Neutrophil (primary cell): ENCODE measurements around the gene CXorf66.
"Not testable (repeated sequence)": the region's sequence is repeated elsewhere in the genome, so short reads cannot be mapped to it uniquely, and the experiment has no call there.

Experiments
- H3K27ac ChIP-seq: fragments of 200-600 bp; sonication (generic); 2 replicates; pipeline ENCODE4 v1.5.1; 2016; ENCODE audit warnings: mild to moderate bottlenecking, moderate library complexity
- H3K27me3 ChIP-seq: fragments of 200-600 bp; sonication (generic); 2 replicates; pipeline ENCODE4 v1.6.0; 2016; ENCODE audit warnings: mild to moderate bottlenecking
- H3K36me3 ChIP-seq: fragments of 200-600 bp; sonication (generic); 2 replicates; pipeline ENCODE4 v1.5.1; 2017
- H3K4me1 ChIP-seq, 2 experiments: fragments of 200-600 bp in 1 of 2; sonication (generic) in 1 of 2; 1 replicate in 1 of 2; 2 replicates in 1 of 2; pipeline versions ENCODE4 v1.5.1 to v1.6.1; 2013 to 2016; ENCODE audit warnings: low read depth in 1 of 2, low read length in 1 of 2, mild to moderate bottlenecking in 1 of 2, moderate library complexity in 1 of 2; ENCODE audit not compliant: control insufficient read depth in 1 of 2, insufficient read depth in 1 of 2
- H3K4me3 ChIP-seq, 2 experiments: fragments of 200-600 bp in 1 of 2; sonication (generic) in 1 of 2; 1 replicate in 1 of 2; 2 replicates in 1 of 2; pipeline ENCODE4 v1.5.1; 2013 to 2016; ENCODE audit warnings: low read depth in 1 of 2, low read length in 1 of 2, mild to moderate bottlenecking in 1 of 2, moderate library complexity in 1 of 2
- H3K9me3 ChIP-seq: fragments of 200-600 bp; sonication (generic); 2 replicates; pipeline ENCODE4 v1.5.1; 2016
- CTCF ChIP-seq: fragments of 200-600 bp; sonication (generic); IDR thresholded peaks from 2 replicates; pipeline ENCODE4 v1.5.1; 2016; ENCODE audit warnings: antibody characterized with exemption

CXorf66 gene

GRCh38 chrX:139971394-139971749 is 6.1 kb upstream of the CXorf66 start:
- H3K27ac ChIP-seq, result no peak overlapping the region
- H3K4me3 ChIP-seq, result no peak overlapping the region
- H3K4me1 ChIP-seq, result no peaks in the 10 kb centered on the region
- peaks cover 21% of the 10 kb centered on the region for H3K27me3 ChIP-seq
- no peak for TF ChIP-seq CTCF
- no peaks in the 10 kb centered on the region for H3K9me3 ChIP-seq
- H3K36me3 ChIP-seq, result no peaks in the 10 kb centered on the region

- no peaks in the 10 kb centered on the region for H3K36me3 ChIP-seq
- H3K9me3 ChIP-seq, result no peaks in the 10 kb centered on the region
- peaks cover 21% of the 10 kb centered on the region for H3K27me3 ChIP-seq
- no peak overlapping the region for H3K4me3 ChIP-seq
- H3K27ac ChIP-seq, result no peak overlapping the region
- no peak for TF ChIP-seq CTCF
- no peaks in the 10 kb centered on the region for H3K4me1 ChIP-seq
Observed at GRCh38 chrX:139969286-139969685, 4.0 kb upstream of the CXorf66 start.

GRCh38 chrX:139967750-139968149 is 2.4 kb upstream of the CXorf66 start:
- no peak for TF ChIP-seq CTCF
- H3K4me1 ChIP-seq, result no peaks in the 10 kb centered on the region
- no peaks in the 10 kb centered on the region for H3K36me3 ChIP-seq
- no peak overlapping the region for H3K27ac ChIP-seq
- H3K27me3 ChIP-seq, result peaks cover 21% of the 10 kb centered on the region
- no peaks in the 10 kb centered on the region for H3K9me3 ChIP-seq
- H3K4me3 ChIP-seq, result no peak overlapping the region

DNA sequence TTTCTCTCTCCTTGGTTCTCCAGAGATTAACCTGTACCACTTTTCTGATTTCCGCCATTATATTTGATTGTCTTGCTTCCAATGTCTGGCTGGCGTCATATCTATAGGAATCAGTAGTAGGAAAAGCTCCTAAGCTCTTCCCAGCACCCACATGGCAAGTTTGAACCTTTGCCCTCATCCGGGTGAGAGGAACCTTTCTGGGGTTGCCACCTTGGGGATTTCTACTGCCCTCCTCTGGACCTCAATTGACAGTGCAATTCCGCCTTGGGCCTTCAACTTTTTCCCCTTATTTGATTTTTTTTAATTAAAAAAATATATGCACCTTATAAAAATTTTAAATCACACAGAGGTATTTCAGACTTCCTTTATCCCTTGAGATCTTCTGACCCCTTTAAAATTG is 2.0 kb upstream of the CXorf66 start:
- TF ChIP-seq CTCF, result no peak
- H3K4me1 ChIP-seq, result no peaks in the 10 kb centered on the region

DNA sequence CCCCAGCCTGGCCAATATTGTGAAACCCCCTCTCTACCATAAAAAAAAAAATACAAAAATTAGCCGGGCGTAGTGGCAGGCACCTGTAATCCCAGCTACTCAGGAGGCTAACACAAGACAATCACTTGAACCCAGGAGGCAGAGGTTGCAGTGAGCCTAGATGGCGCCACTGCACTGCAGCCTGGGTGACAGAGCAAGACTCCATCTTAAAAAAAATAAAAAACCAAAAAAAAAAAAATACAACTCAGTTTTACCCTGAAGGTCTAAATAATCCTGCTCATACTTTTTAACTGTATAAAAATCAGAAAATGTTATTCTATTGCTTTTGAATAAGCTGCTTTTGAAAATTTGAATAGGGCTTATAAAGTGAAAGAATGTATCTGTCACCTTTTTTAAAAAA is 838 bp upstream of the CXorf66 start:
- not testable (repeated sequence) for H3K27ac ChIP-seq, H3K4me3 ChIP-seq
- peaks cover 11% of the 10 kb centered on the region for H3K27me3 ChIP-seq

More for the DNA sequence above, 2.0 kb upstream of the CXorf66 start:
- H3K27me3 ChIP-seq, result peaks cover 20% of the 10 kb centered on the region
- H3K4me3 ChIP-seq, result no peak overlapping the region
- H3K27ac ChIP-seq, result no peak overlapping the region
- H3K36me3 ChIP-seq, result no peaks in the 10 kb centered on the region
- no peaks in the 10 kb centered on the region for H3K9me3 ChIP-seq

GRCh38 chrX:139961091-139961490 is 4.2 kb downstream of the CXorf66 start:
- not testable (repeated sequence) for H3K27me3 ChIP-seq, H3K9me3 ChIP-seq, H3K4me1 ChIP-seq, H3K36me3 ChIP-seq, H3K27ac ChIP-seq, H3K4me3 ChIP-seq

More for the DNA sequence above, 838 bp upstream of the CXorf66 start:
- not testable (repeated sequence) for H3K4me1 ChIP-seq, H3K36me3 ChIP-seq, H3K9me3 ChIP-seq

DNA sequence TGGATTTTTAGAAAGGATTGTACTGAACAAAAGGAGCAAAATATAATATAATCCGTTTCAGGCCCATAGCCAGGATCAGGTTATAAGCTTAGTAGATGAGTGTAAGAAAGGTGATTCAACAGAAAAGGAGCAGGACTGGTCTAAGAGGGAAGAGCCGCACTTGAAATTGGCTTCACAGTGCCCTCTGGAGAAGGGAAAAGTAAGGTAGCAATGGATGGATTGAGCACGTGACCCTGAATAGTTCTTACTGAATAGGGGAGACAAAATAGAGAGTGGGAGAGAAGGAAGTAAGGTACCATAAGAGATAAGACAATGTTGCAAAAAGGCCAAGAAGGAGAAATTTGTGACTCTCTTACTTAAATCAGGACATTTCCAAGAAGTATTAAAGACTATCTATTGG is 15.6 kb downstream of the CXorf66 start:
- Histone ChIP-seq H3K4me3 (no peak overlapping the region), H3K27me3 (no peaks in the 10 kb centered on the region), H3K9me3 (no peaks in the 10 kb centered on the region), H3K4me1 (no peaks in the 10 kb centered on the region), H3K27ac (no peak overlapping the region), H3K36me3 (no peaks in the 10 kb centered on the region)
- no peak for TF ChIP-seq CTCF
